ENCODE results near the gene PTMA.

- no peak for TF ChIP-seq CTCF (IDR thresholded peaks at IDR 0.05)
- TF ChIP-seq POLR2AphosphoS5 (IDR thresholded peaks at IDR 0.05) = no peak
- TF ChIP-seq POLR2A (IDR thresholded peaks at IDR 0.05) = no peak
- TF ChIP-seq EP300 (IDR thresholded peaks at IDR 0.05) = no peak
Measured at GRCh38 chr2:231725476-231725875, 17.2 kb downstream of the PTMA start.

All from upper lobe of left lung (tissue), 4 donors.